CD14-positive monocyte (primary cell): ENCODE results near the gene MISP. TPM values are rescaled to one million over a fixed set of nuclear protein-coding genes. Genes with fewer than 3 reads are reported as not detected.

Experiments used
- DNase-seq, 3 donors: peaks; one replicate each; pipeline ENCODE4 v3.0.0-alpha.2; 2011 to 2022
- H2AFZ ChIP-seq: 2 replicates; pipeline ENCODE4 v1.6.0; 2012; ENCODE audit warnings: mild to moderate bottlenecking, low read depth, low read length, inconsistent platforms; ENCODE audit not compliant: insufficient read depth, poor library complexity, severe bottlenecking
- H3K27ac ChIP-seq, 2 donors: 1 replicate in 1 of 2; 2 replicates in 1 of 2; pipeline ENCODE4 v1.5.1; 2012 to 2013; ENCODE audit warnings: low read length in 2 of 2, control low read depth in 1 of 2, inconsistent platforms in 1 of 2, low read depth in 1 of 2, mild to moderate bottlenecking in 1 of 2
- H3K27me3 ChIP-seq, 2 donors: one replicate each; pipeline versions ENCODE4 v1.6.0 to v1.6.1; 2011 to 2013; ENCODE audit warnings: low read length in 2 of 2; ENCODE audit not compliant: control insufficient read depth in 2 of 2, insufficient read depth in 2 of 2
- H3K36me3 ChIP-seq, 2 donors: replicated peaks in 1 of 2; 1 replicate in 1 of 2; 2 replicates in 1 of 2; pipeline versions ENCODE4 v1.5.1 to v1.6.1; 2012 to 2013; ENCODE audit warnings: low read length in 2 of 2, control low read depth in 1 of 2, inconsistent platforms in 1 of 2, mild to moderate bottlenecking in 1 of 2; ENCODE audit not compliant: insufficient read depth in 2 of 2, control insufficient read depth in 1 of 2
- H3K4me1 ChIP-seq, 2 donors: 1 replicate in 1 of 2; 2 replicates in 1 of 2; pipeline versions ENCODE4 v1.5.1 to v1.6.1; 2012 to 2013; ENCODE audit warnings: low read length in 2 of 2, control low read depth in 1 of 2, inconsistent platforms in 1 of 2, mild to moderate bottlenecking in 1 of 2, moderate library complexity in 1 of 2; ENCODE audit not compliant: insufficient read depth in 2 of 2, control insufficient read depth in 1 of 2
- H3K4me2 ChIP-seq: replicated peaks from 2 replicates; pipeline ENCODE3; 2012; ENCODE audit warnings: low read length, moderate library complexity, mild to moderate bottlenecking; ENCODE audit not compliant: poor library complexity, severe bottlenecking; ENCODE audit errors: extremely low read depth
- H3K4me3 ChIP-seq, 3 experiments: fragments of 200-600 bp in 1 of 3; sonication (generic) in 1 of 3; replicated peaks in 1 of 3; 1 replicate in 2 of 3; 2 replicates in 1 of 3; pipeline ENCODE4 v1.5.1; 2011 to 2013; ENCODE audit warnings: low read length in 3 of 3, mild to moderate bottlenecking in 3 of 3, control low read depth in 2 of 3, low read depth in 2 of 3, inconsistent platforms in 1 of 3, moderate library complexity in 1 of 3
- H3K79me2 ChIP-seq: 2 replicates; pipeline ENCODE4 v1.6.0; 2012; ENCODE audit warnings: mild to moderate bottlenecking, control low read depth, inconsistent platforms, low read length, moderate library complexity; ENCODE audit not compliant: insufficient read depth
- H3K9ac ChIP-seq: 2 replicates; pipeline ENCODE4 v1.6.0; 2017; ENCODE audit warnings: low read length, mild to moderate bottlenecking; ENCODE audit not compliant: insufficient read depth, poor library complexity, severe bottlenecking
- H3K9me3 ChIP-seq, 2 donors: replicated peaks in 1 of 2; 1 replicate in 1 of 2; 2 replicates in 1 of 2; pipeline versions ENCODE4 v1.5.1 to v1.6.1; 2012 to 2013; ENCODE audit warnings: low read length in 2 of 2, control low read depth in 1 of 2; ENCODE audit not compliant: control insufficient read depth in 1 of 2, insufficient read depth in 1 of 2
- H4K20me1 ChIP-seq: 2 replicates; pipeline ENCODE4 v1.6.0; 2012; ENCODE audit warnings: mild to moderate bottlenecking, low read length, control low read depth, moderate library complexity; ENCODE audit not compliant: insufficient read depth
- H3K27ac Mint-ChIP-seq, 7 donors: one replicate each; pipeline ENCODE4 v1.8.0; 2020; ENCODE audit warnings: mild to moderate bottlenecking in 7 of 7, mixed read lengths in 7 of 7, moderate library complexity in 6 of 7, inconsistent platforms in 2 of 7
- H3K27me3 Mint-ChIP-seq, 3 donors: one replicate each; pipeline ENCODE4 v1.8.0; 2021 to 2022; ENCODE audit warnings: low read depth in 3 of 3, mild to moderate bottlenecking in 3 of 3, mixed read lengths in 3 of 3, moderate library complexity in 3 of 3, inconsistent platforms in 1 of 3
- H3K36me3 Mint-ChIP-seq, 2 donors: one replicate each; pipeline ENCODE4 v1.8.0; 2020; ENCODE audit warnings: mixed read lengths in 2 of 2, inconsistent platforms in 1 of 2, mild to moderate bottlenecking in 1 of 2
- H3K4me1 Mint-ChIP-seq: one replicate; pipeline ENCODE4 v1.8.0; 2020; ENCODE audit warnings: mild to moderate bottlenecking, mixed read lengths
- H3K4me3 Mint-ChIP-seq, 2 donors: one replicate each; pipeline ENCODE4 v1.8.0; 2020; ENCODE audit warnings: mild to moderate bottlenecking in 2 of 2, mixed read lengths in 2 of 2, moderate library complexity in 1 of 2
- H3K9me3 Mint-ChIP-seq, 7 donors: one replicate each; pipeline ENCODE4 v1.8.0; 2020 to 2022; ENCODE audit warnings: mixed read lengths in 7 of 7, mild to moderate bottlenecking in 6 of 7, moderate library complexity in 6 of 7, inconsistent platforms in 2 of 7
- WGBS: methylation state at CpG from one replicate; pipeline ENCODE4 v1.1.5; 2013; ENCODE audit warnings: missing lambda C conversion rate; ENCODE audit not compliant: insufficient coverage; 5-methylcytosine and 5-hydroxymethylcytosine counted together
- intact Hi-C, 2 donors: fragments of 100-400 bp; cut with micrococcal nuclease; formaldehyde crosslinking; loops; one replicate each; pipeline versions ENCODE4 v1.15.0 to v1.15.1; 2023
- polyA plus RNA-seq, 3 donors: library from polyadenylated mRNA; depleted of rRNA in 1 of 3; unstranded in 2 of 3; stranded (reverse) in 1 of 3; fragments of 300-500 nt in 2 of 3; fragments of >200 nt in 1 of 3; fragmentation: Illumina TruSeq in 2 of 3; gene quantifications; 1 replicate in 2 of 3; 2 replicates in 1 of 3; pipeline ENCODE4 v1.2.3, GENCODE V29; 2012 to 2021
- TF ChIP-seq, protein P1 (sequence below): fragments of 200-600 bp; IDR thresholded peaks from one replicate; pipeline ENCODE4 v1.8.0; 2022; ENCODE audit warnings: antibody characterized with exemption, mild to moderate bottlenecking

The MISP gene
- polyA plus RNA-seq, 3 donors, result not detected

DNA sequence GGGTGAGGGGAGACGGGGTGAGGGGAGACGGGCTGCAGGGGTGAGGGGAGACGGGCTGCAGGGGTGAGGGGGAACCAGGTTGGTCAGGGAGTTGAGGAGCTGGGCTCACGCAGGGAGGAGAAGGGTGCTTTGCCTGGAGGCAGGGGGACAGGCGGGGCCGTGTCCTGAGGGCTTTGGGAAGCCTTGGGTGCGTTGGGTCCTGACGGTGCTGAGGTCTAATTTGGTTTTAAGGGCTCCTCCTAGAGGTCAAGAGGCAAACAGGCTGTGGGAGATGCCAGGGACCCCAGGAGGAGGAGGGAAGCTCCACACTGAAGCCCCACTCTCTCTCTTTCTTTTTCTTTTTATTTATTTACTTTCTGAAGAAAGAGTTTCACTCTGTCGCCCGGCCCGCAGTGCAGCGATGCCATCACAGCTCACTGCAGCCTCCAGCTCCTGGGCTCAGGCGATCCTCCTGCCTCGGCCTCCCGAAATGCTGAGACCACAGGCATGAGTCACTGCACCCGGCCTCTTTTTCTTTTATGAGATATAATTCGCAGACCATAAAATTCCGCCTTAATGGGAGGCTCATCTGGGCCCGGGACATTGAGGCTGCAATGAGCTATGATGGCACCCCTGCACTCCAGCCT lies 9.3 kb upstream of the MISP start:
- Histone ChIP-seq H4K20me1 (no peaks in the 10 kb centered on the region), H3K79me2 (no peaks in the 10 kb centered on the region), H3K9ac (no peak overlapping the region), H3K27ac (no peak overlapping the region), H3K36me3 (no peaks in the 10 kb centered on the region), H2AFZ (no peak overlapping the region), H3K4me1 (no peaks in the 10 kb centered on the region), H3K27me3 (no peaks in the 10 kb centered on the region), H3K4me3 (no peak overlapping the region), H3K9me3 (peaks cover 0 to 21% of the 10 kb centered on the region in 2 donors), H3K4me2 (no peak overlapping the region)
- 83% methylated on average over 14 of the region's 19 CpGs for WGBS
- no peaks in the 10 kb centered on the region for H3K36me3 Mint-ChIP-seq
- H3K4me3 Mint-ChIP-seq, result no peak overlapping the region
- no peaks in the 10 kb centered on the region for H3K4me1 Mint-ChIP-seq
- peaks cover 4 to 34% (median 22%) of the 10 kb centered on the region in 7 donors for H3K9me3 Mint-ChIP-seq
- DNase-seq, result no peak
- TF ChIP-seq, protein P1, sequence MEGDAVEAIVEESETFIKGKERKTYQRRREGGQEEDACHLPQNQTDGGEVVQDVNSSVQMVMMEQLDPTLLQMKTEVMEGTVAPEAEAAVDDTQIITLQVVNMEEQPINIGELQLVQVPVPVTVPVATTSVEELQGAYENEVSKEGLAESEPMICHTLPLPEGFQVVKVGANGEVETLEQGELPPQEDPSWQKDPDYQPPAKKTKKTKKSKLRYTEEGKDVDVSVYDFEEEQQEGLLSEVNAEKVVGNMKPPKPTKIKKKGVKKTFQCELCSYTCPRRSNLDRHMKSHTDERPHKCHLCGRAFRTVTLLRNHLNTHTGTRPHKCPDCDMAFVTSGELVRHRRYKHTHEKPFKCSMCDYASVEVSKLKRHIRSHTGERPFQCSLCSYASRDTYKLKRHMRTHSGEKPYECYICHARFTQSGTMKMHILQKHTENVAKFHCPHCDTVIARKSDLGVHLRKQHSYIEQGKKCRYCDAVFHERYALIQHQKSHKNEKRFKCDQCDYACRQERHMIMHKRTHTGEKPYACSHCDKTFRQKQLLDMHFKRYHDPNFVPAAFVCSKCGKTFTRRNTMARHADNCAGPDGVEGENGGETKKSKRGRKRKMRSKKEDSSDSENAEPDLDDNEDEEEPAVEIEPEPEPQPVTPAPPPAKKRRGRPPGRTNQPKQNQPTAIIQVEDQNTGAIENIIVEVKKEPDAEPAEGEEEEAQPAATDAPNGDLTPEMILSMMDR, result no peak
- H3K27me3 Mint-ChIP-seq, result peaks cover 0 to 5% (median 4%) of the 10 kb centered on the region in 3 donors
- peak overlapping the region in 1 of 7 donors; percentile 30 for H3K27ac Mint-ChIP-seq
- intact Hi-C loops, result no loop called here

DNA sequence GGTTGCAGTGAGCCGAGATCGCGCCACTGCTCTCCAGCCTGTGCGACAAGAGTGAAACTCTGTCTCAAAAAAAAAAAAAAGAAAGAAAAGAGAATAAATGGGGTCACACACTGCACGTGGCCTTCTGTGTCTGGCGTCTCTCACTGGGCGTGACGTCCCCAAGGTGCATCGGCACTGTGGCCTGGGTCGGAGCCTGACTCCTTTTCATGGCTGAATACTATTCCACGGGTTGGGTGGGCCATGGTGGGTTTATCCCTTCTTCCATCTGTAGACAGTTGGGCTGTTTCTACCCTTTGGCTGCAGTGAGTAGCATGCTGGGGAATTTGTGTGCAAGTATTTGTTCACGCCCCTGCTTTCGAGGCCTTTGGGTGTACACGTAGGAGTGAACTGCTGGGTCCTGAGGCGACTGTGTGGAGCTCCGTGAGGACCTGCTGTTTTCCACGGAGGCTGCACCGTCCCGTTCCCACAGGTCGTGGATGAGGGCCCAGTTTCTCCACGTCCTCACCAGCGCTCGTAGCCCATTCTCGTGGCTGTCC lies 8.3 kb upstream of the MISP start:
- Histone ChIP-seq H4K20me1 (no peaks in the 10 kb centered on the region), H3K27ac (no peak overlapping the region), H3K9ac (no peak overlapping the region), H3K4me2 (no peak overlapping the region), H3K27me3 (no peaks in the 10 kb centered on the region), H3K9me3 (peaks cover 3 to 31% of the 10 kb centered on the region in 2 donors), H3K4me1 (no peaks in the 10 kb centered on the region), H3K79me2 (no peaks in the 10 kb centered on the region), H3K36me3 (no peaks in the 10 kb centered on the region), H2AFZ (no peak overlapping the region), H3K4me3 (no peak overlapping the region)
- H3K27me3 Mint-ChIP-seq, result peaks cover 0 to 5% (median 2%) of the 10 kb centered on the region in 3 donors
- intact Hi-C loops, result no loop called here
- no peaks in the 10 kb centered on the region for H3K4me1 Mint-ChIP-seq
- H3K36me3 Mint-ChIP-seq, result no peaks in the 10 kb centered on the region
- 98% methylated on average over 16 of the region's 24 CpGs for WGBS
- peaks cover 10 to 43% (median 27%) of the 10 kb centered on the region in 7 donors for H3K9me3 Mint-ChIP-seq
- TF ChIP-seq, protein P1, result no peak
- no peak overlapping the region for H3K27ac Mint-ChIP-seq
- DNase-seq, result no peak
- H3K4me3 Mint-ChIP-seq, result no peak overlapping the region
